Right lobe of liver (tissue), 6 donors: Measurements from ENCODE around the gene SOAT1. TPM values are rescaled to one million over a fixed set of nuclear protein-coding genes. Genes with fewer than 3 reads are reported as not detected.

Experiments used
- ATAC-seq, 4 donors: fragments of 200-7000 bp; cut with Tn5 transposase; one replicate each; pipeline ENCODE4 v1.9.1; 2020; ENCODE audit warnings: mild to moderate bottlenecking in 4 of 4, moderate library complexity in 4 of 4
- DNase-seq, 3 donors: peaks; one replicate each; pipeline ENCODE4 v3.0.0-alpha.2; 2020
- H3K27ac ChIP-seq, 3 donors: fragments of 200-600 bp; one replicate each; pipeline ENCODE4 v1.8.0; 2022
- H3K27me3 ChIP-seq, 2 donors: fragments of 200-600 bp; one replicate each; pipeline ENCODE4 v1.8.0; 2022
- H3K36me3 ChIP-seq, 4 donors: fragments of 200-600 bp; sonication (generic) in 1 of 4; one replicate each; pipeline versions ENCODE4 v1.5.1 to v1.8.0; 2017 to 2022; ENCODE audit warnings: control low read depth in 1 of 4
- H3K4me1 ChIP-seq, 4 donors: fragments of 200-600 bp; sonication (generic) in 1 of 4; one replicate each; pipeline versions ENCODE4 v1.5.1 to v1.8.0; 2017 to 2022; ENCODE audit warnings: control low read depth in 1 of 4
- H3K4me3 ChIP-seq, 3 donors: fragments of 200-600 bp; one replicate each; pipeline ENCODE4 v1.8.0; 2022
- H3K9me3 ChIP-seq, 4 donors: fragments of 200-600 bp; sonication (generic) in 1 of 4; one replicate each; pipeline versions ENCODE4 v1.5.1 to v1.8.0; 2017 to 2022; ENCODE audit warnings: control low read depth in 1 of 4
- CTCF ChIP-seq, 4 donors: fragments of 200-600 bp in 3 of 4; fragments of 450-650 bp in 1 of 4; IDR thresholded peaks; one replicate each; pipeline versions ENCODE4 v1.5.1 to v1.8.0; 2016 to 2022; ENCODE audit warnings: antibody characterized with exemption in 4 of 4, mild to moderate bottlenecking in 2 of 4
- POLR2A ChIP-seq: fragments of 450-650 bp; IDR thresholded peaks from one replicate; pipeline ENCODE4 v1.6.1; 2017; ENCODE audit warnings: antibody characterized with exemption, mild to moderate bottlenecking
- WGBS: methylation state at CpG from one replicate; pipeline ENCODE4 v1.1.6; 2018; ENCODE audit warnings: low coverage, low lambda C conversion rate; ENCODE audit not compliant: insufficient coverage; ENCODE audit errors: missing lambda C conversion rate; 5-methylcytosine and 5-hydroxymethylcytosine counted together
- intact Hi-C, 2 donors: fragments of 100-400 bp; cut with DNase I; formaldehyde crosslinking; loops; one replicate each; pipeline versions ENCODE4 v1.11.2 to v1.14.1; 2022
- total RNA-seq, 6 experiments: library from RNA; depleted of rRNA in 2 of 6; stranded (reverse); fragments of >200 nt in 2 of 6; fragmentation: NEBNext Ultra II Directional in 3 of 6; extraction: Animal tissue kit (Norgen Biotek cat#: 25700) in 3 of 6; gene quantifications; one replicate each; pipeline versions ENCODE4 v1.1.0 to v1.2.4, GENCODE V29; 2016 to 2023
- donor health status: DM: no; HTN: yes; CAD: no.
- donor health status: DM: no; HTN: no; CAD: no.
- donor health status: DM: no; HTN: no; CAD: no.
- donor health status: DM: no; HTN: yes; CAD: no.
- donor health status: DM: no; HTN: yes; CAD: no.

Gene SOAT1
- total RNA-seq, 6 experiments from 2014 or later: 5.8 to 20.5 (median 14.3) TPM

GRCh38 chr1:179365342-179366092, 71.9 kb downstream of the SOAT1 start, which contains the start of gene AXDND1:
AXDND1 (plus strand) TSS chr1:179365971; CDS start chr1:179366510, 539 bp downstream.
- Histone ChIP-seq H3K36me3 (no peaks in the 10 kb centered on the region), H3K27me3 (no peaks in the 10 kb centered on the region), H3K9me3 (no peaks in the 10 kb centered on the region), H3K4me1 (peaks cover 0 to 5% (median 0%) of the 10 kb centered on the region in 4 donors), H3K4me3 (peak within 1 kb of the TSS; percentile 62 to 77 (median 74)), H3K27ac (peak within 1 kb of the TSS; percentile 77 to 87 (median 84))
- intact Hi-C loops: loop anchor here in 1 of 2 donors (10.0 kb wide), 1 partner anchor 71 kb away; the partner anchor contains the start of gene SOAT1
- TF ChIP-seq POLR2A: peak; percentile 63
- peak in 3 of 4 donors; percentile 22 to 36 (median 27) for TF ChIP-seq CTCF (IDR thresholded peaks at IDR 0.05)
- DNase-seq: peak; percentile 87 to 92 (median 90)
- ATAC-seq: peak; percentile 96 to 98 (median 98)
- WGBS: 8% methylated on average over 27 of the region's 43 CpGs

GRCh38 chr1:179366093-179366800, 72.7 kb downstream of the SOAT1 start:
- ATAC-seq: peak in 1 of 4 donors; percentile 32
- Histone ChIP-seq H3K9me3 (no peaks in the 10 kb centered on the region), H3K36me3 (no peaks in the 10 kb centered on the region), H3K4me1 (peaks cover 0 to 5% (median 0%) of the 10 kb centered on the region in 4 donors), H3K27ac (peak overlapping the region; percentile 77 to 87 (median 84)), H3K4me3 (peak overlapping the region; percentile 62 to 77 (median 74)), H3K27me3 (no peaks in the 10 kb centered on the region)
- 5% methylated on average over 15 of the region's 28 CpGs for whole genome bisulfite sequencing
- intact Hi-C loops: loop anchor here in 1 of 2 donors (10.0 kb wide), 1 partner anchor 71 kb away; the partner anchor contains the start of gene SOAT1
- DNase-seq: no peak
- TF ChIP-seq CTCF (IDR thresholded peaks at IDR 0.05) (peak in 1 of 4 donors; percentile 4), POLR2A (no peak)

- 0% methylated on average over 4 of the region's 4 CpGs for whole genome bisulfite sequencing
- Histone ChIP-seq H3K4me1 (peaks cover 0 to 5% (median 0%) of the 10 kb centered on the region in 4 donors), H3K27me3 (no peaks in the 10 kb centered on the region), H3K36me3 (no peaks in the 10 kb centered on the region), H3K4me3 (no peak overlapping the region), H3K9me3 (no peaks in the 10 kb centered on the region), H3K27ac (no peak overlapping the region)
- TF ChIP-seq POLR2A: no peak
- peak; percentile 63 to 81 (median 73) for TF ChIP-seq CTCF (IDR thresholded peaks at IDR 0.05)
- intact Hi-C loops: loop anchor here (10.0 kb wide), 2 partner anchors 75 to 115 kb away; partner anchors contain the start of gene SOAT1 (in 1 of the 2)
- ATAC-seq (peak; percentile 52 to 63 (median 58)), DNase-seq (no peak)
Observed at GRCh38 chr1:179369751-179370341, 76.2 kb downstream of the SOAT1 start.

- Histone ChIP-seq H3K9me3 (no peaks in the 10 kb centered on the region), H3K4me3 (no peak overlapping the region), H3K27me3 (no peaks in the 10 kb centered on the region), H3K36me3 (no peaks in the 10 kb centered on the region), H3K4me1 (no peaks in the 10 kb centered on the region), H3K27ac (no peak overlapping the region)
- intact Hi-C loops: loop anchor here in 1 of 2 donors (10.0 kb wide), 1 partner anchor 117 kb away; no protein-coding TSS in a partner anchor
- no peak for TF ChIP-seq POLR2A
- no peak for TF ChIP-seq CTCF (IDR thresholded peaks at IDR 0.05)
- WGBS: 65% methylated on average over 4 of the region's 4 CpGs
- ATAC-seq (no peak), DNase-seq (no peak)
Observed at GRCh38 chr1:179372160-179372559, 78.6 kb downstream of the SOAT1 start.
